ENCODE measurements around the gene NUDCD2. TPM values are rescaled to one million over a fixed set of nuclear protein-coding genes. Genes with fewer than 3 reads are reported as not detected.
"Not testable (repeated sequence)": the region's sequence is repeated elsewhere in the genome, so short reads cannot be mapped to it uniquely, and the experiment has no call there.

The NUDCD2 gene
- total RNA-seq, 1 donor from 2014 or later, result 11.8 TPM

DNA sequence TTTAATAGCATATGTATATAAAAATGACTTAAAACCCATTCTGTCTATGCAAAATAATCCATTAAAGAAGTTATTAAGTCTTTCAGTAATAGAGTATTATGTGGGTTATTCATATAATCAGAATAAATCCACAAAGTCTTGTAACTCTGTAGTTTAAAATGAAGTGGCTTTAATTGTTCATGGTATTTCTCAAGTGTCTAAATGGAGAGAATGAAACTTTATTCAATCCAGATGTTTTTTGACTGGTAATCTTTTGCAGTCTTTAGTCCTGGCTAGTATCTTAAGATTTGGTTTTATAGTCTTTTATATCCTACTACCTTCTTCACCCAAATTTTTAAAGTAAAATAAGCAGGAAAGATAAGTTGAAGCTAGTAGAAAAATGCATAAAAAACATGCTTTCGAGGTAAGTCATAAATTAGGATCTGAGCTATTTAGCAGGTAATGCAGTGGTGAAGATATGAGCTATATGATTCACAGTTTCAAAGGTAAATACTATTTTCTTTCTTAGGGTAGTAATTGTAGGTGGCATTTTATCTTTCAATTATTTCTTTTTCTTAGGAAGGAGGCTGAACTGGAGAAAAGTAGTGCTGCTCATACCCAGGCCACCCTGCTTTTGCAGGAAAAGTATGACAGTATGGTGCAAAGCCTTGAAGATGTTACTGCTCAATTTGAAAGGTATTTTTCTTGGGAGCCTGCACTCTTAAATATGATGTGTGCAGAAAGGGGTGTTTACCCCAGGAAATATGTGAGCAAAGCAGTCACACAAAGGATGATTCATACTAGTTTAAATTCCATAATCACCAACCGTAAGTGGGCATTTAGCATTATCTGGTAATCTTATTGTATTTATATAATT is 18.5 kb upstream of the NUDCD2 start:
- intact Hi-C loops (cut with DNase I), result no loop called here
- DNase-seq (ENCODE audit: missing footprints) (no peak), ATAC-seq (no peak)

DNA sequence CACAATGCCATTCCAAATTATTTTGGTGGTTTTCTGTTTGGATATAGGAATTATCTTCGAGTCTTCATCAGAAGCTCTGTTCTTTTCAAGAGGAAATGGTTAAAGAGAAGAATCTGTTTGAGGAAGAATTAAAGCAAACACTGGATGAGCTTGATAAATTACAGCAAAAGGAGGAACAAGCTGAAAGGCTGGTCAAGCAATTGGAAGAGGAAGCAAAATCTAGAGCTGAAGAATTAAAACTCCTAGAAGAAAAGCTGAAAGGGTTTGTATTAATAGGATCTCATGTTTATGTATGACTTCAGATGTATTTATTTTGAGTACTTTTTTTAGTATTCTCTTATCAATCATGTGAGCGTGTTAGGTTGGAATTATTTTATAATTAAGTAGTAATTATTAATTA is 15.5 kb upstream of the NUDCD2 start:
- intact Hi-C loops (cut with DNase I), result no loop called here
- DNase-seq (ENCODE audit: missing footprints), result no peak
- no peak for ATAC-seq

DNA sequence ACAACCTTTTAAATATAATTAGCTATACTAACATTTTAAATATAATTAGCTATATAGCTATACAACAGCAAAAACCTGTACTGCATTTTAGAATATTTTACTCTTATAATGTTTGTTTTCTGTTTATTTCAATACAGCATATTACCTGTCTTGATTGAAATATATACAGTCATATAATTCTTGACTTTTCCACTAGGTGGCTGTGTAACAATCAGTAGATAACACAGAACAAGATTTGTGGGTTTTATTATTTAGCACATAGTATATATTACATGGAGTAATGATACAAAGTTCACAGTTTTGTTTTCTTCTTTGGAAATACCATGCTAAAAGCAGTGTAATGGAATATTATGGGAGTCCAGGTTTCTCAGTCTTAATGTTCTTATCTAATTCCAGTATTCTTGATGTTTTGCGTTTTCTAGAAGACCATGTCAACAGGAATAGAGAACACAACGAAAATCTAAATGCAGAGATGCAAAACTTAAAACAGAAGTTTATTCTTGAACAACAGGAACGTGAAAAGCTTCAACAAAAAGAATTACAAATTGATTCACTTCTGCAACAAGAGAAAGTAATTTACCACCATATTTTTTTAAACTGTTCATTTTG is 13.8 kb upstream of the NUDCD2 start:
- no peak for DNase-seq (ENCODE audit: missing footprints)
- no peak for ATAC-seq
- intact Hi-C loops (cut with DNase I), result no loop called here

DNA sequence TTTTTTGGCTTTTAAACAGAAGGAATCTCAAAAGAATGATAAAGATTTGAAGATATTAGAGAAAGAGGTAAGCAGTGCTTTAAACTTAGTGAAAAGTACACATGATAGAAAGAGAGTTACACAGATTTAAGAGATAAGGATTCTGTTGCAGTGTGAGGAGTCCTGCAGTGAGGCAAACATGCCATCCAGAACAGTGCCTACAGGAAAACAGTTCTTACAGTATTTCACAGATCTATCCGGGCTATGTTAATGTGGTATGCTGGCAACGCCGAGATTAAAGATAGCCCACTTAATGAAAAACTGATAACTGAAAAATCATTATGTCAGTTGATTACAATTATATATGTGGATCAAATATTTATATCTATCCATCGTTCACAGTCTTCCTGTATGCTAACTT is 7.8 kb upstream of the NUDCD2 start:
- no peak for DNase-seq (ENCODE audit: missing footprints)
- ATAC-seq, result no peak

DNA sequence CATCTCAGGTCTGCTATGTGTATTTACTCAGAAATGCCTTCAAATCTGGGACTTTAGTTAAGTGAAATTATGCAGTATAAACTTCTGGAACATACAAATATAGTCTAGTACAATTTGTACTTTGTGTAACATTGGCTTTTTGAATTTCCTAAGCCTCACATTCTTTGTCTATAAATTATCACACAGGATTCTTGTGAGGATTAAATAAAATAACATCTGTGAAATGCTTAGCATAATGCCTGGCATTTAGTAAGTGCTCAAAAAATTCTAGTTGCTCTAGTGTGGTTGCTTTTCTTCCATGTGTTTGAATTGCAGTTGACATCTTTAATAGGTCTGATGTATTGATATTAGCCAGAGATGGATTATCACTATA is 3.1 kb upstream of the NUDCD2 start:
- ATAC-seq (no peak), DNase-seq (ENCODE audit: missing footprints) (no peak)
- intact Hi-C loops (cut with DNase I), result no loop called here

More for the DNA sequence above, 7.8 kb upstream of the NUDCD2 start:
- intact Hi-C loops (cut with DNase I), result no loop called here

DNA sequence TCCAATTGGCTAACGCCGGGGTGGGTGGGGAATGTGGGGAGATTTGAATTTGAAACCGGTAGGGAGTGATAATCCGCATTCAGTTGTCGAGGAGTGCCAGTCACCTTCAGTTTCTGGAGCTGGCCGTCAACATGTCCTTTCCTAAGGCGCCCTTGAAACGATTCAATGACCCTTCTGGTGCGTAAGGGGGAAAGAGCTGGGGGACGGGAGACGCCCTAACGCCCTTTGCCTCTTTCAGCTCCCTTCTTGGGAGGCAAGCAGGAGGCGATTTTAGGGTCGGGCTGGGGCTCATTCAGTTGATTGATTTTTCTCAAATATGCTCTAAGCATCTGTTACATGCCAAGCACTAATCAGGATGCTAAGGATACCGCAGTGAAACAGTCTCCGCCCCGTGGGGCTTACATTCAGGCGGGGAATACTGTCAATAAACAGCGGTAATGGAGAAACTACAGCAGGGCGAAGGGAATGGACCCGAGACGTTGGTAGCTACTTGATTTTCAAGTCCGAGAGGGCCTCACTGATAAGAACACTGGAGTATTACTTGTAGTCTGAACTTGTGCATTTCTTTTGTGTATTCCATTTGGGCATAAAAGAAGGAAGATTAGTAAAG is 765 bp upstream of the NUDCD2 start, which contains the start of gene HMMR:
HMMR (plus strand) TSS at position 71 of the 610 bp plus-strand sequence; CDS start at position 132, 61 bp downstream.
- DNase-seq (ENCODE audit: missing footprints), result no peak
- intact Hi-C loops (cut with DNase I), result loop anchor here (1.0 kb wide), 1 partner anchor 45 kb away; the partner anchor contains the start of gene MAT2B
- no peak for ATAC-seq

DNA sequence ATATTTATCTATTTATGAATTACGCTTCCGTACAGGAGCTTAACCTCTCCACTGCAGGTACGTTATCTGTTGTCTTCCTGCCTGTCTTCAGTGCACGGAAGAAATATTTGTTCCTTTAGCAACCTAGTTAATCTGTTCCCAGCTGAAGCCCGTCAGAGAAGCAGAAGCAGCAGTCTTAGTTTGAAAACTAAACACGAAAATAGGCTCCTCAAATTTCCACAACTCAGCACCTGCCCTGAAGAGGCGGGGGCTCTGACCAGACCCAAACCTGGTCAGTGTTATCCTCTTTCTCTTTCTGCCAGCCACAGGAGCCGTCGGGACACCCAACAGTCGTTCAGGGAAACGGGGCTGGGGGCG is 462 bp downstream of the NUDCD2 start:
- DNase-seq (ENCODE audit: missing footprints), result no peak
- no peak for ATAC-seq
- intact Hi-C loops (cut with DNase I), result loop anchor here (2.0 kb wide), 1 partner anchor 23 kb away; the partner anchor contains the start of gene CCNG1

DNA sequence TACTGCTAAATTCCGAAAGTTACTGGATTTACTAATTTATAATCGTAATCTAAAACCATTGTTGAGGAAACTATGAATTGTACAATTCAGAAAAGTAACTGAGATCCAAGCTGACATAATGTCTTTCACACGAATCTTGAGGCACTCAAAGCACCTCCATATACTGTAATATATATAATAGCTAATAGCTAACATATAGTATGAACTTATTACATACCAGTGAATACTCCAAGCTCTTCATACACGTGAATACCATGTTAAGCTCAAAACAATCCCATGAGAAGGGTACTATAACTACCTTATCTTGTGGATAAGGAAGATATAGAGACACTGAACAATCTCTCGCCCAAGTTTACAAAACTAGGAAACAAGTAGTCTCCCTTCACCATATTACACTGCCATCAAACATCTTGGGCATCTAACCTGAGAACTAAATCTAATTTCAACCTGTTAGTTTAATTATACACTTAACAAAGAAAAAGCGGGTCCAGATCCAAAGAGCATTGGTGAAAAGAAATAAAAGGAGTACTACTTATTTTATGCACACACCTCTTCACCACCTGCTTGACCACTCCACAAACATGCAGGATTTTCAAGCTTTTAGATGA is 1.0 kb downstream of the NUDCD2 start:
- ATAC-seq, result no peak
- DNase-seq (ENCODE audit: missing footprints), result no peak
- intact Hi-C loops (cut with DNase I), result loop anchor here (2.0 kb wide), 1 partner anchor 22 kb away; the partner anchor contains the start of gene CCNG1

DNA sequence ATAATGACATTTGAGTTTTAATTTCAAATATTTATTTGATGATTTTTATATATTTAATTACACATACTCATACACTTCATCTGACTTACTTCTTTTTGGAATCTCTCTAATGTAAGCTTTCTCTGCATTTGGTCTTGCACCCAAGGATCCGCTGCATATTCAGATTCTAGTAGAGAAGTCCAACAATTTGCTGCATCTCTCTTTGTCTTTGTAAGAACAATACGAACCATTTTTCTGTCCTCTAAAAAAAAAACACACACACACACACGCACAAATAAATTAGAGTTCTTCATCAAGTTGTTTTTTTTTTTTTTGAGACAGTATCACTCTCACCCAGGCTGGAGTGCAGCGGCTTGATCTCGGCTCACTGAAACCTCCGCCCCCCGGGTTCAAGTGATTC is 3.1 kb downstream of the NUDCD2 start:
- ATAC-seq (no peak), DNase-seq (ENCODE audit: missing footprints) (no peak)
- intact Hi-C loops (cut with DNase I), result no loop called here

DNA sequence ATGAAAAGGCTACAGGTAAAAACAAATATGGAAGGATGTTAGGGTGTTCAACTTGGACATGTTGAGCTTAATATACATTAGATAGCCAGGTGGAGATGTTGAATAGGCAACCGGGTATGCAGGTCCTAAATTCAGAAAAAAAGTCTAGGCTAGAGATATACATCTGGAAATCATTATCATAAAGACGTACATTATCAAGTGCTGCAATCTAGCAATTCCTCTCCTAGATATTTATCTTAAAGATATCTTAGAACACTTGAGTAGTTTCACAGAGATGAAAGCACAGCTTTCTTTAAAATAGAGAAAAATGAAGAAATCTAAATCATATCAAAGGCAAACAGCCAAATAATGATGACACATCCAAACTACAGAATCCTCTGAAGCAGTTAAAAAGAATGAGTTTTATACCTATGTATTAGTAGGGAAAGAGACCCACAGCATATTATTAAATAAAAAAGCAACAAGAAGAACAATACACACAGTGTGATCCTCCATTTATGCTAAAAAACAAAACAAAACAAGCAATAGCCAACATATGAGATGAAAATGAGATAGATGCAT is 3.8 kb downstream of the NUDCD2 start:
- ATAC-seq (no peak), DNase-seq (ENCODE audit: missing footprints) (no peak)
- intact Hi-C loops (cut with DNase I), result no loop called here

DNA sequence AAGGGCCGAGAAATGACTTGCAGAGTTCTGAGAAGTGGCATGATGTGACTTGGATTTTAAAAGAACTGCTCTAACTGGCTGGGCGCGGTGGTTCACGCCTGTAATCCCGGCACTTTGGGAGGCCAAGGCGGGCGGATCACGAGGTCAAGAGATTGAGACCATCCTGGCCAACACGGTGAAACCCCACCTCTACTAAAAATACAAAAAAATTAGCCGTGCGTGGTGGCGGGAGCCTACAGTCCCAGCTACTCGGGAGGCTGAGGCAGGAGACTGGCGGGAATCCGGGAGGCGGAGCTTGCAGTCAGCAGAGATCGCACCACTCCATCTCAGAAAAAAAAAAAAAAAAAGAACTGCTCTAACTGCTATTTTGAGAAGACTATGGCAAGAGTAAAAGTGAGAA is 4.5 kb downstream of the NUDCD2 start:
- intact Hi-C loops (cut with DNase I); ATAC-seq; DNase-seq (ENCODE audit: missing footprints): not testable (repeated sequence)

DNA sequence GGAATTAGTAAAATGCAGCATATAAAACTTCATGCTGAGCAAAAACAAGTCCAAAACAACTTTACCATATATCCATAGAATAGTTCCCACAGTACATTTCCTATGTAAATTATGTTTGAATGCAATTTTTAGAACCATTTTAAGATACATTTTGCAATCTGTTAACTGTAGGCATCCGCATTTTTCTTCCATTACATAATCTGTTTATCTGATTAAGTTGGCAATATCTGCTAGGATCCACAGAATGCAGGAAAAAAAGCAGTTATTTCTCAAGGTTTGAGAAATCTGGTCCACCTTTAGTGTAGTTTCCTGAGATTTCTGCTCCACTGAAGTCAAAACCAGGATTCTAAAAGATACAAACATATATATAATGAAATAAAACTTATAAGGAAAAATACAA is 6.2 kb downstream of the NUDCD2 start:
- intact Hi-C loops (cut with DNase I), result no loop called here
- DNase-seq (ENCODE audit: missing footprints), result no peak
- no peak for ATAC-seq

DNA sequence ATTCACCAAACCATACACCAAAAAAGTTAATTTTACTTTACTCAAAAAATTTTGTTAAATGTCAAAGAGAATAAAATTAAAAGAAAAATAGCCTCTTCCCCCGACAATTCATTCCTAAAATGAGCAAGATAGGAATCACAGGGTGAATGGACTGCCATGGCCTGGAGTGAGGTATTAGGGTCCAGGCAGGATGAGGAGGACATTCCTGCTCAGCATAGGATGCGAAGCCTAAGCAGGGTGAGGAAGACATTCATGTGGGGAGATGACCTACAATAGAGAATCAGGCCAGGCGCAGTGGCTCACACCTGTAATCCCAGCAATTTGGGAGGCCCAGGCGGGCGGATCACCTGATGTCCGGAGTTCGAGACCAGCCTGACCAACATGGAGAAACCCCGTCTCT is 8.4 kb downstream of the NUDCD2 start:
- ATAC-seq (no peak), DNase-seq (ENCODE audit: missing footprints) (peak; percentile 62)
- intact Hi-C loops (cut with DNase I), result no loop called here

DNA sequence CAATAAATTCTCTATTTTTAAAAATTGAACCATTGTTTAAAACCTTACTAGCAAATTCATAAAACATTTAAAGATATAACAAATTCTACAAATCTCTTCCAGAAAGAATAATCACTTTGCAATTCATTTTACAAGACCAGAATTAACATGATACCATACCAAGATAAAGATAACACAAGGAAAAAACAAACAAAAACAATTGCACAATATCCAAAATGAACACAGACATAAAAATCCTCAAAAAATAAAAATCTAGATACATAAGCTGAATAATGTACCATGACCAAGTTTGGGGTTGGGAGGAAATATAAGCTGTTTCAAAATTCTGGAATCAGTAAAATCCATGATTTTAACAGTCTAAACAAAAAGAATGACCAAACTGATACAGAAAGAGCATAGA is 11.4 kb downstream of the NUDCD2 start:
- ATAC-seq (no peak), DNase-seq (ENCODE audit: missing footprints) (no peak)
- intact Hi-C loops (cut with DNase I), result no loop called here

DNA sequence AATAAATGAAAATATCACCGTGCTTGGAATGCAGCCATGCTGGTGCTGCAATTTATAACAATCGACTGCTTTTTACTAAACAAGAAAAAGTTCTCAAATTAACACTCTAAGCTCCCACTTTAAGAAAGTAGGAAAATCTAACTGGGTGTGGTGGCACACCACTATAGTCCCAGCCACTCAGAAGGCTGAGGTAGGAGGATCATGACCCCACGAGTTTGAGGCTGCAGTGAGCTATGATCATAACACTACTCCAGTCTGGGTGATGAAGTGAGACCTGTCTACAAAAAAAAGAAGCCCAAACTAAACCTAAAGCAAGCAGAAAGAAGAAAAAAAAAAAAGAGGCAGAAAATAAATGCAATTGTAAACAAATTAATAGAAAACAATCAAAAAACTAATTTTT is 12.0 kb downstream of the NUDCD2 start:
- intact Hi-C loops (cut with DNase I), result no loop called here
- DNase-seq (ENCODE audit: missing footprints) (no peak), ATAC-seq (no peak)

DNA sequence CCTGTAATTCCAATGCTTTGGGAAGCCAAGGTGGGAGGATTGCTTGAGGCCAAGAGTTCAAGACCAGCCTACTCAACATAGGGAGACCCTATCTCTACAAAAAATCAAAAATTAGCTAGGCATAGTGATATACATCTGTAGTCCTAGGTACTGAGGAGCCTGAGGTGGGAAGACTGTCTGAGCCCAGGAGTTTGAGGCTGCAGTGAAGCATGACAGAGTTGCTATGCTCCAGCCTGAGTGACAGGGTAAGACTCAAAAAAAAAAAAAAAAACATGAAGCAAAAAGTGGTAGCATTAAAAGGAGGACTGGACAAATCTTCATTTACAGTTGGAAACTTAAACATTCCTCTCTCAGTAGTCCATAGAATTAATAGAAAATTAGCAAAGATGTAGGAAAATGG is 12.7 kb downstream of the NUDCD2 start:
- DNase-seq (ENCODE audit: missing footprints) (no peak), ATAC-seq (no peak)
- intact Hi-C loops (cut with DNase I), result no loop called here

DNA sequence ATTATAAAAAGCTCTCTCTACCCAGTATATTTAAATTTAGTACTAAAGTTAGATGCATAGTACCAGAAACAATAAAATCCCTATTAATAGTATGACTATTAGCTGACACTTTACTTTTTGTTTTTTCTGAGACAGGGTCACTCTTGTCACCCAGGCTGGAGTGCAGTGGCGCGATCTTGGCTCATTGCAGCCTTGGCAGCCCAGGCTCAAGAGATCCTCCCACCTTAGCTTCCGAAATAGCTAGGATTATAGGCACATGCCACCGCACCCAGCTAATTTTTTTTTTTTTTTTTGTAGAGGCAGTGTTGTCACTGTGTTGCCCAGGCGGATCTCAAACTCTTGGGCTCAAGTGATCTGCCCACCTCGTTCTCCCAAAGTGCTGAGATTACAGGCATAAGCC is 14.6 kb downstream of the NUDCD2 start:
- intact Hi-C loops (cut with DNase I), result no loop called here
- DNase-seq (ENCODE audit: missing footprints), result no peak
- peak; percentile 59 for ATAC-seq

DNA sequence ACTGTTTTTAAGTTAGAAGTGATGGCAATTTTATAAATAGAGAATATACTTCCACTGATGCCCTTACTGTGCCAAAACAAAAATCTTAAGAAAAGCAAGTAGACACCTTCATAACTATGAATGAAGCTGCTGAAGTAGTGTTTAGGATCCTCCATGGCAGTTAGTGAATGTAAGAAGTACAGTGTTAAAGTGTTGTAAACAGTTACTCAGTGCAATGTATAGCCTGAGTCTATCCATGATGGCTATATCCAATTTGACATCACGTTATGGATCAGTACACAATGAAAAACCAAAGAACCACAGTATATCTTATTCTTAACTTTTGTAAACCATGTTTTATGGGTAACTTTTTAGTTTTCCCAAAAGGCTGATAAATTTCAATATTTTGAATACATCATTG is 15.4 kb downstream of the NUDCD2 start:
- ATAC-seq, result no peak
- intact Hi-C loops (cut with DNase I), result no loop called here

DNA sequence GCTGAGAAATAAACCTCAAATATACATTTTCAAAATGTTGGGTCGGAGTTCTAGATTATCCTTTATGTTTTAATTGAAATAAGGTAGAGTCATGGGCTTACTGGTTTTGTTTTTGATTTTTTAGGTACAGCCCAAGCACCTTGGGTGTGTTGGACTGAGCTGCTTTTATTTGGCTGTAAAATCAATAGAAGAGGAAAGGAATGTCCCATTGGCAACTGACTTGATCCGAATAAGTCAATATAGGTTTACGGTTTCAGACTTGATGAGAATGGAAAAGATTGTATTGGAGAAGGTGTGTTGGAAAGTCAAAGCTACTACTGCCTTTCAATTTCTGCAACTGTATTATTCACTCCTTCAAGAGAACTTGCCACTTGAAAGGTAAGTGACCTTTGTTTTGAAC is 18.9 kb downstream of the NUDCD2 start:
- DNase-seq (ENCODE audit: missing footprints) (no peak), ATAC-seq (no peak)
- intact Hi-C loops (cut with DNase I), result no loop called here

More for the DNA sequence above, 15.4 kb downstream of the NUDCD2 start:
- DNase-seq (ENCODE audit: missing footprints), result no peak

All from Right ventricle myocardium inferior (tissue), 1 donor.